ENCODE results near the gene ITPR2. TPM values are rescaled to one million over a fixed set of nuclear protein-coding genes. Genes with fewer than 3 reads are reported as not detected.
"Not testable (repeated sequence)": the region's sequence is repeated elsewhere in the genome, so short reads cannot be mapped to it uniquely, and the experiment has no call there.

Gene ITPR2
- total and polyA plus RNA-seq, 4 donors, result 30.9 to 133 (median 73.2) TPM

DNA sequence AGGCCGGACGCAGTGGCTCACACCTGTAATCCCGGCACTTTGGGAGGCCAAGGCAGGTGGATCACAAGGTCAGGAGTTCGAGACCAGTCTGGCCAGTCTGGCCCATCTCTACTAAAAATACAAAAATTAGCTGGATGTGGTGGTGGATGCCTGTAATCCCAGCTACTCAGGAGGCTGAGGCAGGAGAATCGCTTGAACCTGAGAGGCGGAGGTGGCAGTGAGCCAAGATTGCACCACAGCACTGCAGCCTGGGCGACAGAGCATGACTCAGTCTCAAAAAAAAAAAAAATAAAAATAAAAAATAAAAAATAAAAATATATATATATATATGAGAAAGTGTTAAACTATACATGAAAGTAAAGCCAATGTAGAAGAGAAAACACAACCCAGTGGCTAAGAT is 228.2 kb downstream of the ITPR2 start:
- not testable (repeated sequence) for H3K27ac ChIP-seq (ENCODE audit: low read depth, low read length); H3K4me1 ChIP-seq (ENCODE audit: control insufficient read depth, insufficient read depth, low read length); H3K27me3 ChIP-seq (ENCODE audit: control insufficient read depth, insufficient read depth, low read length); H3K4me3 ChIP-seq (ENCODE audit: low read depth, low read length); DNase-seq (ENCODE audit: low read depth in 4 of 6, low spot score in 6 of 6); H3K36me3 ChIP-seq (ENCODE audit: control insufficient read depth, insufficient read depth, low read length); H3K9me3 ChIP-seq (ENCODE audit: control insufficient read depth, insufficient read depth, low read length)
- 70% methylated on average over 2 of the region's 7 CpGs for WGBS (ENCODE audit: insufficient coverage)

- DNase-seq (ENCODE audit: low read depth in 4 of 6, low spot score in 6 of 6), result peak in 2 of 6 donors; percentile 7 to 85
- no peak overlapping the region for H3K27ac ChIP-seq (ENCODE audit: low read depth, low read length)
- H3K9me3 ChIP-seq (ENCODE audit: control insufficient read depth, insufficient read depth, low read length), result no peaks in the 10 kb centered on the region
- 77% methylated on average over 5 of the region's 7 CpGs for WGBS (ENCODE audit: insufficient coverage)
- H3K27me3 ChIP-seq (ENCODE audit: control insufficient read depth, insufficient read depth, low read length), result no peaks in the 10 kb centered on the region
- H3K4me3 ChIP-seq (ENCODE audit: low read depth, low read length), result no peak overlapping the region
- no peaks in the 10 kb centered on the region for H3K4me1 ChIP-seq (ENCODE audit: control insufficient read depth, insufficient read depth, low read length)
- H3K36me3 ChIP-seq (ENCODE audit: control insufficient read depth, insufficient read depth, low read length), result peaks cover 4% of the 10 kb centered on the region
Observed at GRCh38 chr12:26599096-26599695, 233.8 kb downstream of the ITPR2 start.

- H3K9me3 ChIP-seq (ENCODE audit: control insufficient read depth, insufficient read depth, low read length), result no peaks in the 10 kb centered on the region
- DNase-seq (ENCODE audit: low read depth in 4 of 6, low spot score in 6 of 6), result peak in 1 of 6 donors; percentile 66
- no peak overlapping the region for H3K4me3 ChIP-seq (ENCODE audit: low read depth, low read length)
- no peaks in the 10 kb centered on the region for H3K4me1 ChIP-seq (ENCODE audit: control insufficient read depth, insufficient read depth, low read length)
- WGBS (ENCODE audit: insufficient coverage), result no CpG with 5 or more reads among the region's 1 CpG
- peaks cover 4% of the 10 kb centered on the region for H3K36me3 ChIP-seq (ENCODE audit: control insufficient read depth, insufficient read depth, low read length)
- no peaks in the 10 kb centered on the region for H3K27me3 ChIP-seq (ENCODE audit: control insufficient read depth, insufficient read depth, low read length)
- no peak overlapping the region for H3K27ac ChIP-seq (ENCODE audit: low read depth, low read length)
Observed at GRCh38 chr12:26595806-26596205, 237.2 kb downstream of the ITPR2 start.

DNA sequence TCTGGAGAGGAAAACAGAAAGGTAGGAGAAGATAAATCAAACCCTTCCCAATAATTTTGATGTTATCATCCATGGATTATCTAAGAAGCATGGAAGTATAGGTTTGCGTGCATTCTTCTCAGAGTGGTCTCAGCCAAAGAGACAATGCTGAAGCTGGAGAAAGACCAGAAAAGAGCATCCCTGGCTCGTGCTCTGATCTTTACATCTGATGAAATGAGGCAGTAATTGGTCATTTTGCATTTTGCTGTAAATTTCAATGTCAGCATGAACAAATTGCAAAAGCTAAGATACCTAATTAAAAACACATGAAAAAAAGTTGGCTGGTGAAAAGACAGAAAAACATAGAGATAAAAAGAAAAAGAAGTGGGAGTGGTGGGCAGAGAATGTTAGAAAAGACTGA is 252.4 kb downstream of the ITPR2 start:
- Histone ChIP-seq H3K27ac (ENCODE audit: low read depth, low read length) (no peak overlapping the region), H3K9me3 (ENCODE audit: control insufficient read depth, insufficient read depth, low read length) (no peaks in the 10 kb centered on the region), H3K4me1 (ENCODE audit: control insufficient read depth, insufficient read depth, low read length) (no peaks in the 10 kb centered on the region), H3K4me3 (ENCODE audit: low read depth, low read length) (no peak overlapping the region), H3K27me3 (ENCODE audit: control insufficient read depth, insufficient read depth, low read length) (no peaks in the 10 kb centered on the region), H3K36me3 (ENCODE audit: control insufficient read depth, insufficient read depth, low read length) (peaks cover 2% of the 10 kb centered on the region)
- no peak for DNase-seq (ENCODE audit: low read depth in 4 of 6, low spot score in 6 of 6)
- WGBS (ENCODE audit: insufficient coverage), result no CpG with 5 or more reads among the region's 2 CpGs

- H3K27me3 ChIP-seq (ENCODE audit: control insufficient read depth, insufficient read depth, low read length), result no peaks in the 10 kb centered on the region
- 94% methylated on average over 3 of the region's 6 CpGs for WGBS (ENCODE audit: insufficient coverage)
- no peak for DNase-seq (ENCODE audit: low read depth in 4 of 6, low spot score in 6 of 6)
- no peaks in the 10 kb centered on the region for H3K4me1 ChIP-seq (ENCODE audit: control insufficient read depth, insufficient read depth, low read length)
- H3K9me3 ChIP-seq (ENCODE audit: control insufficient read depth, insufficient read depth, low read length), result no peaks in the 10 kb centered on the region
- no peak overlapping the region for H3K27ac ChIP-seq (ENCODE audit: low read depth, low read length)
- no peak overlapping the region for H3K4me3 ChIP-seq (ENCODE audit: low read depth, low read length)
- H3K36me3 ChIP-seq (ENCODE audit: control insufficient read depth, insufficient read depth, low read length), result peaks cover 3% of the 10 kb centered on the region
Observed at GRCh38 chr12:26576266-26576665, 256.7 kb downstream of the ITPR2 start.

DNA sequence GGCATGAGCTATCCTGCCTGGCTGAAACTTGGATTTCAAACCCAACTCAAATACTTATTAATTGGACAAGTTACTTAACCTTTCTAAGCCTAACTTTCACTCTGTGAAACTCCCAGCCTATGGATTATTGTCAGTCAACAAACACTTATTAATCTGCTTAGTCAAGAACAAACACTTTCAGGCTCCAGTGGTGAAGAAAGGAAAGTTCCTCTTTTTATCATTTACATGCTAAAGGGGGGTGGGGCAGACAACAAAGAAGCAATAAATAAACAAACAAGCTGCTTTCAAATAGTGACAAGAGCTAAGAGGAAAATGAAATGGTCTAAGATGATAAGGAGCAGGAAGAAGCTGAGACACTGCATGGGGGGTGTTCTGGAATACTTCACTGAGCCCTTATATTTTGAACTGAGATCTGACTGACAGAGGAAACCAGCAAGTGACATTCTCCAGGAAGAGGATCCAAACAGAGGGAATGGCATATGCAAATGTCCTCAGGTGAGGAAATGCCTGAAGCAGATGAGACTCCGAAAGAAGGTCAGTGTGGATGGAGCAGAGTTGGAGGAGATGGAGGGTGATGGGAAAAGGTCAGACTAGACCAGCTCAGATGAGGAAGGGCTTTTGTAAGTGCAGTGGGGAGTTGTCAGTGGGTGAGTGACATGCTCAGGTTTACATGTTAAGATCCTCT is 259.6 kb downstream of the ITPR2 start:
- no peak for DNase-seq (ENCODE audit: low read depth in 4 of 6, low spot score in 6 of 6)
- H3K4me3 ChIP-seq (ENCODE audit: low read depth, low read length), result no peak overlapping the region
- H3K27me3 ChIP-seq (ENCODE audit: control insufficient read depth, insufficient read depth, low read length), result no peaks in the 10 kb centered on the region
- no peak overlapping the region for H3K27ac ChIP-seq (ENCODE audit: low read depth, low read length)
- no peaks in the 10 kb centered on the region for H3K9me3 ChIP-seq (ENCODE audit: control insufficient read depth, insufficient read depth, low read length)
- no peaks in the 10 kb centered on the region for H3K4me1 ChIP-seq (ENCODE audit: control insufficient read depth, insufficient read depth, low read length)
- peaks cover 3% of the 10 kb centered on the region for H3K36me3 ChIP-seq (ENCODE audit: control insufficient read depth, insufficient read depth, low read length)
- 88% methylated on average over 1 of the region's 1 CpG for WGBS (ENCODE audit: insufficient coverage)

DNA sequence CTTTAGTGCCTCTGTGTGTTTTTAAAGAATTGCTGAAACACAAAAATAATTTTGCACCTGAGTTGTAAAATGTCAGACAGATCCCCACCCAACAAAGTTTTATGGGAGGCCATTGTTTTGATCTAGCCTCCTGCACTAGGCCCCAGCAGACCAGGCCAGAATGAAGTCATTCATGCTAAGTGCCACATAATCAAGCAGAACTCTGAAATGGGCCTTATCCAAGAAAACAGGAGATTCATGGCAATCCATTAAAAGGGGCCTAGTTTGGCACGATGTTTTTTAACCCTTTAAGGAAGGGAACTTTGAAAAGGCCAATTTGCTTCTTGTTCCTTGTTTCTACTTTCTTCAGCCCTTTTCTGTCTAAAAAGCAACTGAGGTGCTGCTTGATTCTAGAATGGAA is 260.9 kb downstream of the ITPR2 start:
- WGBS (ENCODE audit: insufficient coverage), result 17% methylated on average over 1 of the region's 1 CpG

DNA sequence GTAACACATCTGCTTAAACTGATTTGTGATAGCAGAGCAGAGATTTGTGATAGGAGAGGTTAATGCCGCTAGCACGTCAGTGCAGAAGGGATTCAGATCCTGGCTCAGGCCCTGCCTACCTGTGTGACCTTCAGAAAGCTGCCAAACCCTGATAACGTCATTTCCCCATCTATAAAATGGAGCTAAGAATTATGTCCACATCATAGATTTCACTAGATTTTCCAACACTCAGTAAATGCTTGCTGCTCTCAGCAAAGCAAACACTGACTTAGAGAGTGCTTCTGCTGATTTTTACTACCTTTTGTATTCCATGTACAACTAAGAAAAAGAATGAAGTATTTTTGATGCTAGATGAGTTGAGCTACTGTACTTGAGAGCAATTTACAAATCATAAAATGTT is 261.4 kb downstream of the ITPR2 start:
- WGBS (ENCODE audit: insufficient coverage), result 65% methylated on average over 3 of the region's 3 CpGs
- Histone ChIP-seq H3K36me3 (ENCODE audit: control insufficient read depth, insufficient read depth, low read length) (peaks cover 3% of the 10 kb centered on the region), H3K9me3 (ENCODE audit: control insufficient read depth, insufficient read depth, low read length) (no peaks in the 10 kb centered on the region), H3K4me1 (ENCODE audit: control insufficient read depth, insufficient read depth, low read length) (no peaks in the 10 kb centered on the region), H3K27ac (ENCODE audit: low read depth, low read length) (no peak overlapping the region), H3K4me3 (ENCODE audit: low read depth, low read length) (no peak overlapping the region), H3K27me3 (ENCODE audit: control insufficient read depth, insufficient read depth, low read length) (no peaks in the 10 kb centered on the region)
- no peak for DNase-seq (ENCODE audit: low read depth in 4 of 6, low spot score in 6 of 6)

More for the DNA sequence above, 260.9 kb downstream of the ITPR2 start:
- DNase-seq (ENCODE audit: low read depth in 4 of 6, low spot score in 6 of 6), result peak; percentile 22 to 76 (median 56)
- Histone ChIP-seq H3K27me3 (ENCODE audit: control insufficient read depth, insufficient read depth, low read length) (no peaks in the 10 kb centered on the region), H3K9me3 (ENCODE audit: control insufficient read depth, insufficient read depth, low read length) (no peaks in the 10 kb centered on the region), H3K36me3 (ENCODE audit: control insufficient read depth, insufficient read depth, low read length) (peaks cover 3% of the 10 kb centered on the region), H3K27ac (ENCODE audit: low read depth, low read length) (no peak overlapping the region), H3K4me1 (ENCODE audit: control insufficient read depth, insufficient read depth, low read length) (no peaks in the 10 kb centered on the region), H3K4me3 (ENCODE audit: low read depth, low read length) (no peak overlapping the region)

DNA sequence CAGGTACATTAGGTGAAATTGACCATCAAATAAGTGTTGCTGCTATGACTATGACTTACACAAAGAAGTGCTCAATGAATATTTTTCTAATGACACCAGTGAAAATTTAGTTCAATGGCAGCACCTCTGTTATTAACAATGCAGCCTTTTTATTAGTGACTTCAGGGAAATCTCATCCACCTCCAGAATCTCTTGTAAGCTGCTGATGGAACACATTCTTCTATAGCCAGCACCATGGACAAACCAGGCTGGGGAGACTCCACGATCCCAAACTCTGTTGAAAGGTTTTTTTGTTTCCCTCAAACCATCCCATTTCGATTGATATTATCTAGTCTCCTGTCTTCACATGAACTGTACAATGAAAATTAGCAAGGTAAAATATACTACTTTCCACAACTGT is 265.9 kb downstream of the ITPR2 start:
- no peak for DNase-seq (ENCODE audit: low read depth in 4 of 6, low spot score in 6 of 6)
- Histone ChIP-seq H3K36me3 (ENCODE audit: control insufficient read depth, insufficient read depth, low read length) (peaks cover 5% of the 10 kb centered on the region), H3K4me3 (ENCODE audit: low read depth, low read length) (no peak overlapping the region), H3K27me3 (ENCODE audit: control insufficient read depth, insufficient read depth, low read length) (no peaks in the 10 kb centered on the region), H3K9me3 (ENCODE audit: control insufficient read depth, insufficient read depth, low read length) (no peaks in the 10 kb centered on the region), H3K4me1 (ENCODE audit: control insufficient read depth, insufficient read depth, low read length) (no peaks in the 10 kb centered on the region), H3K27ac (ENCODE audit: low read depth, low read length) (no peak overlapping the region)
- WGBS (ENCODE audit: insufficient coverage), result no CpG with 5 or more reads among the region's 2 CpGs

DNA sequence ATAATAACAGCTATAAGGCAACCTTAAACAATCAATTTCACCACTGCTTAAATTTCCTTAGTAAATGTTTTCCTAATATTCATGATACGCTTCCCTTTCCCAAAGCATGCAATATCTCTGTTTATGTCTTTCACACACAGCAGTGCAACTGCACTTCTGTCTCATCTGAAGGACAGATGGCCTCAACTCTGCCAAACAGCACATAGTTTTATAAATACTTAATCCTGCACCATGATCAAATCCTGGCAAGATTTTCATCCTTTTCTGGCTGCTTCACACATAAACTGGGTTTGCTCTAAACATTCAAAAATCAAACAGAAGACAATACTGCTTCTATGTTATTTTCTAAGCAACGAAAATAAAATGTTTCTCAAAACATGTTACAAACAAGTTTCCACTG is 266.3 kb downstream of the ITPR2 start:
- Histone ChIP-seq H3K36me3 (ENCODE audit: control insufficient read depth, insufficient read depth, low read length) (peaks cover 5% of the 10 kb centered on the region), H3K27me3 (ENCODE audit: control insufficient read depth, insufficient read depth, low read length) (no peaks in the 10 kb centered on the region), H3K4me3 (ENCODE audit: low read depth, low read length) (no peak overlapping the region), H3K27ac (ENCODE audit: low read depth, low read length) (no peak overlapping the region), H3K9me3 (ENCODE audit: control insufficient read depth, insufficient read depth, low read length) (no peaks in the 10 kb centered on the region), H3K4me1 (ENCODE audit: control insufficient read depth, insufficient read depth, low read length) (no peaks in the 10 kb centered on the region)
- WGBS (ENCODE audit: insufficient coverage), result 63% methylated on average over 1 of the region's 2 CpGs
- peak in 2 of 6 donors; percentile 29 to 47 for DNase-seq (ENCODE audit: low read depth in 4 of 6, low spot score in 6 of 6)
